ENCODE data around the gene SLC39A11. TPM values are rescaled to one million over a fixed set of nuclear protein-coding genes. Genes with fewer than 3 reads are reported as not detected.

Gene SLC39A11
- total RNA-seq, 3 donors from 2014 or later, result 31.6 to 71.6 (median 51.6) TPM

- Histone ChIP-seq H3K36me3 (ENCODE audit: low read depth) (no peaks in the 10 kb centered on the region), H3K4me3 (no peak overlapping the region), H3K4me1 (ENCODE audit: low read depth) (peaks cover 8% of the 10 kb centered on the region), H3K9me3 (no peaks in the 10 kb centered on the region)
- DNase-seq, result no peak
- intact Hi-C loops (cut with DNase I, micrococcal nuclease), result no loop called here
- ATAC-seq, result no peak
- TF ChIP-seq, protein P1, sequence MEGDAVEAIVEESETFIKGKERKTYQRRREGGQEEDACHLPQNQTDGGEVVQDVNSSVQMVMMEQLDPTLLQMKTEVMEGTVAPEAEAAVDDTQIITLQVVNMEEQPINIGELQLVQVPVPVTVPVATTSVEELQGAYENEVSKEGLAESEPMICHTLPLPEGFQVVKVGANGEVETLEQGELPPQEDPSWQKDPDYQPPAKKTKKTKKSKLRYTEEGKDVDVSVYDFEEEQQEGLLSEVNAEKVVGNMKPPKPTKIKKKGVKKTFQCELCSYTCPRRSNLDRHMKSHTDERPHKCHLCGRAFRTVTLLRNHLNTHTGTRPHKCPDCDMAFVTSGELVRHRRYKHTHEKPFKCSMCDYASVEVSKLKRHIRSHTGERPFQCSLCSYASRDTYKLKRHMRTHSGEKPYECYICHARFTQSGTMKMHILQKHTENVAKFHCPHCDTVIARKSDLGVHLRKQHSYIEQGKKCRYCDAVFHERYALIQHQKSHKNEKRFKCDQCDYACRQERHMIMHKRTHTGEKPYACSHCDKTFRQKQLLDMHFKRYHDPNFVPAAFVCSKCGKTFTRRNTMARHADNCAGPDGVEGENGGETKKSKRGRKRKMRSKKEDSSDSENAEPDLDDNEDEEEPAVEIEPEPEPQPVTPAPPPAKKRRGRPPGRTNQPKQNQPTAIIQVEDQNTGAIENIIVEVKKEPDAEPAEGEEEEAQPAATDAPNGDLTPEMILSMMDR (IDR thresholded peaks at IDR 0.05), result no peak
Observed at GRCh38 chr17:72970246-72970645, 122.2 kb downstream of the SLC39A11 start.

DNA sequence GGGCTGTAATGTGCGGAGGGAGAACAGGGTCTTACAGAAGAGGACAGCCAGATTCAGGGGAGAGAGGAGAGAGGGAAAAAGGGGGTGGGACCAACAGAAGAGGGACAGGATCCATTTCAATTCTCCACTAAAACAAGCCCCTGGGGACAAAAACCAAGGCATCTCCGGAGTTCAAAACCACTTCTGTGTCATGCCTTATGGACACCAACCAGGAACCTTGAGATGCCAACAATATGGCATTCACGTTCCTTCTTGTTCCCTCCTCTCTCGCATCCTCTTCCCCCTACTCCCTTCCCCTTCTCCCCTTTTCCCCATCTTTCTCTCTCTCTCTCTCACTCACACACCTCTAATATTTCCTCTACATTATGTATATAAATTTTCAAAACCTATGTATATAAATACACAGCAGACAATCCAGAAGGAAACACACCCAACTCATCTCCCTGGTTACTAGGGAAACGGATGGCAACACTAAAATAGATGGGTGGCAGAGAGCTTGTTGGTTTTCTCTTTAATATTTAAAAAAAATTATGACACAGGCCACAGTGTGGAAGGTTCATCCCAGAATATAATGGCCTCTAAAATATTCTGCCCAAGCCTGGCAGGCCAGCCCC is 123.1 kb downstream of the SLC39A11 start:
- ATAC-seq, result no peak
- intact Hi-C loops (cut with DNase I, micrococcal nuclease), result no loop called here

GRCh38 chr17:72968798-72969197 is 123.7 kb downstream of the SLC39A11 start:
- ATAC-seq (no peak), DNase-seq (no peak)
- Histone ChIP-seq H3K4me3 (no peak overlapping the region), H3K4me1 (ENCODE audit: low read depth) (no peaks in the 10 kb centered on the region), H3K9me3 (no peaks in the 10 kb centered on the region), H3K36me3 (ENCODE audit: low read depth) (no peaks in the 10 kb centered on the region)
- intact Hi-C loops (cut with DNase I, micrococcal nuclease), result no loop called here
- TF ChIP-seq, protein P1 (IDR thresholded peaks at IDR 0.05), result no peak

More for the DNA sequence above, 123.1 kb downstream of the SLC39A11 start:
- no peak overlapping the region for H3K4me3 ChIP-seq
- peaks cover 4% of the 10 kb centered on the region for H3K4me1 ChIP-seq (ENCODE audit: low read depth)
- no peaks in the 10 kb centered on the region for H3K36me3 ChIP-seq (ENCODE audit: low read depth)
- TF ChIP-seq, protein P1 (IDR thresholded peaks at IDR 0.05), result no peak
- no peak for DNase-seq
- no peaks in the 10 kb centered on the region for H3K9me3 ChIP-seq

- intact Hi-C loops (cut with DNase I, micrococcal nuclease), result no loop called here
- no peaks in the 10 kb centered on the region for H3K9me3 ChIP-seq
- no peak overlapping the region for H3K4me3 ChIP-seq
- TF ChIP-seq, protein P1 (IDR thresholded peaks at IDR 0.05), result no peak
- H3K4me1 ChIP-seq (ENCODE audit: low read depth), result no peaks in the 10 kb centered on the region
- DNase-seq (no peak), ATAC-seq (no peak)
- no peaks in the 10 kb centered on the region for H3K36me3 ChIP-seq (ENCODE audit: low read depth)
Observed at GRCh38 chr17:72967977-72968585, 124.4 kb downstream of the SLC39A11 start.

DNA sequence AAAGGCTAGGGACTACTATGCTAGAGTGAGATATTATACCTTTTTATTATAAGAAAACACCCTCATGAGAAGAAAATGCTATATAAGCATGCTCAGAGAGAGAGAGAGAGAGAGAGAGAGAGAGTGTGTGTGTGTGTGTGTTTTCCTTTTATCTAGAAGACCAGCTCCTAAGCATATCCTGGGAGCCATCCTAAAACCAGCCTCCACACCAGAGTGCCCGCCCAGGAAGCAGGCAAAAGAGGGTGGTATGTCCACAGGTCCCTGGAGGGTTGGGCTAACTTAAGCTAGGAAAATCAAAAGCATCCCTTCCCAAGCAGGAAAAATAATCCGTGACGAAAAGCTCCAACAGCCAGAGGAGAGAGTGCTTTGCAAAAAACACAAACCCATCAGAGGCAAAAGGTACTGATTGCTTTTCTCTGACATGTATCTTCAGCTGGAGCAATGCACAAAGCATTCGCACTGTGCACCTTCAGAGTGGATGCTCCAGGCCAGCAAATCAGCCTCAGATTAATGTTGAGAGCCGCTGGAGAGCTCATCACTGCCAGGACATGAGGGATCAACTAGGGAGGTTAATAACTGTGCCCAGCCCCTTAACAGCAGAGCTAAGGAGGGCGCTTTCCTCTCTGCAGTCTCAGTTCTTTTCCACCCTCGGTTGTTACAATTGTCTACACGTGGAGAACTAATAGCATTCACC is 125.1 kb downstream of the SLC39A11 start:
- Histone ChIP-seq H3K9me3 (no peaks in the 10 kb centered on the region), H3K36me3 (ENCODE audit: low read depth) (no peaks in the 10 kb centered on the region), H3K4me1 (ENCODE audit: low read depth) (no peaks in the 10 kb centered on the region), H3K4me3 (no peak overlapping the region)
- no peak for DNase-seq
- TF ChIP-seq, protein P1 (IDR thresholded peaks at IDR 0.05), result no peak
- ATAC-seq, result no peak
- intact Hi-C loops (cut with DNase I, micrococcal nuclease), result no loop called here
